ENCODE results near the gene PASD1.

DNA sequence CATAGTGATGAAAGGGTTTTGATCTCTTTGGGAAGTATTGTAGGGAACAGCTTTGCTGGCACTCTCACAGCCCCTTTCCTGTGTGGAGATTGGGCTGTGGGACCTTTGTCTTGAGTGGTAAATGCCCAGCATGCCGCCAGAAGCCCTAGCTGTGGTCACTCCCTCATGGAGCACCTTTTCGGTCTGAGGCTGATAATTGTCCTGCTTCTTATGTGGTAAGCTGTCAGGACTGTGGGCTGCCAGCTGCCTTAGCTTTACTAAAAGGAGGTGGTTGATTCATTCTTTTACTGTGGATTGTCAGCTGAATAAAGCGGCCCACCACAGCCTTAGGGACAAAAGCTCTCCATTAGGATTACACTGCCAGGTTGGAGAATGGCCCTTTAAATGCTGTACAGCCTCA lies 7.1 kb downstream of the PASD1 start:
- TF ChIP-seq POLR2A (IDR thresholded peaks at IDR 0.05; ENCODE audit: low read length) (no peak), GATA1 (IDR thresholded peaks at IDR 0.05; ENCODE audit: low read depth, low read length) (no peak)
